Osteoblast (primary cell): ENCODE measurements around the gene CACNA2D3. TPM values are rescaled to one million over a fixed set of nuclear protein-coding genes. Genes with fewer than 3 reads are reported as not detected.

ENCODE experiments used
- DNase-seq: peaks from one replicate; pipeline ENCODE4 v3.0.0; 2011; ENCODE audit warnings: low spot score, mixed read lengths; ENCODE audit not compliant: insufficient read length; ENCODE audit errors: missing footprints
- H2AFZ ChIP-seq: 2 replicates; pipeline ENCODE4 v1.6.0; 2011; ENCODE audit warnings: mild to moderate bottlenecking, low read length
- H3K27ac ChIP-seq: 2 replicates; pipeline ENCODE4 v1.5.1; 2011; ENCODE audit warnings: mild to moderate bottlenecking, low read depth, low read length, moderate library complexity
- H3K27me3 ChIP-seq: 2 replicates; pipeline ENCODE4 v1.6.0; 2012; ENCODE audit warnings: mild to moderate bottlenecking, control low read depth, inconsistent platforms, low read length, moderate library complexity; ENCODE audit not compliant: insufficient read depth
- H3K36me3 ChIP-seq: 2 replicates; pipeline ENCODE4 v1.5.1; 2011; ENCODE audit warnings: mild to moderate bottlenecking, low read length, control low read depth, moderate library complexity; ENCODE audit not compliant: insufficient read depth
- H3K4me1 ChIP-seq: 2 replicates; pipeline ENCODE4 v1.5.1; 2011; ENCODE audit warnings: mild to moderate bottlenecking, low read length, control low read depth, moderate library complexity; ENCODE audit not compliant: insufficient read depth
- H3K4me2 ChIP-seq: 2 replicates; pipeline ENCODE4 v1.6.0; 2011; ENCODE audit warnings: mild to moderate bottlenecking, low read length; ENCODE audit not compliant: insufficient read depth
- H3K4me3 ChIP-seq: fragments of 200-600 bp; sonication (generic); 3 replicates; pipeline ENCODE4 v1.5.1; 2012; ENCODE audit warnings: mild to moderate bottlenecking, low read length, inconsistent platforms; ENCODE audit not compliant: insufficient read depth
- H3K79me2 ChIP-seq: 2 replicates; pipeline ENCODE4 v1.6.0; 2012; ENCODE audit warnings: mild to moderate bottlenecking, low read length, control low read depth, inconsistent platforms; ENCODE audit not compliant: insufficient read depth
- H3K9me3 ChIP-seq: 2 replicates; pipeline ENCODE4 v1.5.1; 2011; ENCODE audit warnings: low read depth, low read length, control low read depth
- H4K20me1 ChIP-seq: 2 replicates; pipeline ENCODE4 v1.6.0; 2012; ENCODE audit warnings: mild to moderate bottlenecking, low read length, control low read depth; ENCODE audit not compliant: insufficient read depth
- CTCF ChIP-seq: IDR thresholded peaks from 2 replicates; pipeline ENCODE4 v1.5.1; 2011; ENCODE audit warnings: mild to moderate bottlenecking, low read depth, low read length, moderate library complexity; ENCODE audit errors: extremely low read depth
- total RNA-seq: library from RNA; depleted of rRNA; stranded (reverse); fragments of >200 nt; gene quantifications from 2 replicates; pipeline ENCODE4 v1.2.3, GENCODE V29; 2012

Gene CACNA2D3
- total RNA-seq, 1 donor, result 0.36 TPM

- Histone ChIP-seq H2AFZ (no peak overlapping the region), H3K4me2 (no peak overlapping the region), H3K4me3 (no peak overlapping the region), H3K9me3 (no peaks in the 10 kb centered on the region), H3K27me3 (peaks cover 4% of the 10 kb centered on the region), H3K4me1 (no peaks in the 10 kb centered on the region), H3K36me3 (no peaks in the 10 kb centered on the region), H3K79me2 (no peaks in the 10 kb centered on the region), H3K27ac (no peak overlapping the region), H4K20me1 (no peaks in the 10 kb centered on the region)
- no peak for DNase-seq
- no peak for TF ChIP-seq CTCF
These were observed 658.0 kb downstream of the CACNA2D3 start for GRCh38 chr3:54780336-54780735.

GRCh38 chr3:54781728-54782127, 659.4 kb downstream of the CACNA2D3 start:
- no peak overlapping the region for H3K27ac ChIP-seq
- no peaks in the 10 kb centered on the region for H3K79me2 ChIP-seq
- no peaks in the 10 kb centered on the region for H3K36me3 ChIP-seq
- H3K4me2 ChIP-seq, result no peak overlapping the region
- no peak overlapping the region for H3K4me3 ChIP-seq
- DNase-seq, result no peak
- H4K20me1 ChIP-seq, result no peaks in the 10 kb centered on the region
- no peaks in the 10 kb centered on the region for H3K9me3 ChIP-seq
- no peaks in the 10 kb centered on the region for H3K4me1 ChIP-seq
- TF ChIP-seq CTCF, result no peak
- no peak overlapping the region for H2AFZ ChIP-seq
- peaks cover 4% of the 10 kb centered on the region for H3K27me3 ChIP-seq

- DNase-seq, result no peak
- no peaks in the 10 kb centered on the region for H3K9me3 ChIP-seq
- H2AFZ ChIP-seq, result no peak overlapping the region
- no peak overlapping the region for H3K27ac ChIP-seq
- H3K4me2 ChIP-seq, result no peak overlapping the region
- peaks cover 4% of the 10 kb centered on the region for H3K27me3 ChIP-seq
- no peaks in the 10 kb centered on the region for H3K4me1 ChIP-seq
- H3K79me2 ChIP-seq, result no peaks in the 10 kb centered on the region
- H3K36me3 ChIP-seq, result no peaks in the 10 kb centered on the region
- no peaks in the 10 kb centered on the region for H4K20me1 ChIP-seq
- H3K4me3 ChIP-seq, result no peak overlapping the region
- no peak for TF ChIP-seq CTCF
These were observed 661.3 kb downstream of the CACNA2D3 start for GRCh38 chr3:54783611-54784010.

GRCh38 chr3:54784021-54784420, 661.7 kb downstream of the CACNA2D3 start:
- TF ChIP-seq CTCF, result no peak
- Histone ChIP-seq H3K9me3 (no peaks in the 10 kb centered on the region), H3K36me3 (no peaks in the 10 kb centered on the region), H2AFZ (no peak overlapping the region), H3K27me3 (peaks cover 4% of the 10 kb centered on the region), H4K20me1 (no peaks in the 10 kb centered on the region), H3K4me2 (no peak overlapping the region), H3K4me3 (no peak overlapping the region), H3K4me1 (no peaks in the 10 kb centered on the region), H3K27ac (no peak overlapping the region), H3K79me2 (no peaks in the 10 kb centered on the region)
- no peak for DNase-seq
